ENCODE results near the gene MRPL12. TPM values are rescaled to one million over a fixed set of nuclear protein-coding genes. Genes with fewer than 3 reads are reported as not detected.

MRPL12 gene
- total RNA-seq = 10 to 100 TPM; 23.8 to 25.9 TPM
- 10 to 100 TPM; 48.0 to 60.2 (median 48.0) TPM for polyA plus RNA-seq
- total RNA-seq = 0.89 to 10.6 (median 2.1) reads per million in 6 experiments

- Mint-ChIP-seq H3K4me3 (peak within 1 kb of the TSS; percentile 85 to 92 (median 90)), H3K36me3 (peaks cover 0 to 47% (median 3%) of the 10 kb centered on the region in 3 donors), H3K27me3 (no peaks in the 10 kb centered on the region), H3K9me3 (no peaks in the 10 kb centered on the region), H3K27ac (peak within 1 kb of the TSS; percentile 78 to 97 (median 95)), H3K4me1 (peaks cover 7 to 44% (median 30%) of the 10 kb centered on the region in 4 donors)
- POLR2A ChIA-PET = interaction anchor here (0.6 to 4.6 kb wide), 16 partner anchors 10 to 569 kb away, joined by 3 to 75 read pairs (median 5); partner anchors contain the start of genes ACTG1, ARHGDIA, ARL16 and CCDC137
- peak; percentile 89 to 92 for ATAC-seq
- DNase-seq = peak; percentile 76 to 92 (median 84)
Observed at GRCh38 chr17:81702934-81703746, at the start of gene MRPL12. MRPL12 (plus strand) TSS chr17:81703367; CDS start chr17:81703502, 135 bp downstream.

DNA sequence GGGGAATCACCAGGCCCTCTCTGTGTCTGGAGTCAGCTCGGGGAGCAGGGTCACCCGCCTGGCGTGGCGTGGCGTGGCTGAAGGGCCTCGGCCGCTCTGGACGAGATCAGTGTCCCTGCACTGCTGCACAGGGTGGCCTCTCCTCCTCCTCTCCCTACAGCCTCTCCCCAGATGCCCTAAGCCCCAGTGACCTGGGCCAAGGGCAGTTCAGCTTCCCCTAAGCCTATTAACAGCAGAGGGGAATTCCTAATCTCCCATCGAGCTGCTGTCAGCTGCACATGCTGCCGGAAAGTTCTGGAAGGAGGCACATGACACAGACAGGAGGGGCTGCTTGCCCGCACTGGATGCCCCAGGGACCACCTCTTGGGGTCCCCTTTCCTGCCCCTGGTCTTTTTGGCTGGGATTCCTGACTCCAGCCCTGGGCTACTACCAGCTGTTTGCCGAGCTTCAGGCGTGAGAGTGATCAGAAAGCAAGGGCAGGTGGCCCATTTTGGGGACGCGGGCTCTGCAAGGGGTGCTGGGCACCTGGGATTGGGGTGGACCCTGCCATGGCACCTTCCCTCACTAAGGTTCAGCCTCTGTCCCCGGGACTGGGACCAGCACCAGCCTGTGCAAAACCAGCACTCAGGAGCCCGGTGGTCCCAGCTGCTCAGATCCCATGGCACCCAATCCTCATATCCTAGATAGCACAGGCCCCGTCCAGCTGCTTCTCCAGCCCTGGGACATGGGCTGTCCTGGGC, 47.6 kb upstream of the MRPL12 start:
- peaks cover 0 to 2% (median 0%) of the 10 kb centered on the region in 9 donors for H3K9me3 Mint-ChIP-seq
- ATAC-seq (no peak), DNase-seq (no peak)
- no peaks in the 10 kb centered on the region for H3K36me3 Mint-ChIP-seq
- POLR2A ChIA-PET = interaction anchor here (0.8 to 1.5 kb wide), 3 partner anchors 10 to 48 kb away, joined by 3 to 5 read pairs (median 3); partner anchors contain the start of genes CCDC137, MRPL12 and OXLD1
- peaks cover 7 to 29% (median 20%) of the 10 kb centered on the region in 4 donors for H3K4me1 Mint-ChIP-seq
- no peak overlapping the region for H3K27ac Mint-ChIP-seq
- peaks cover 2 to 13% (median 4%) of the 10 kb centered on the region in 5 donors for H3K27me3 Mint-ChIP-seq
- no peak overlapping the region for H3K4me3 Mint-ChIP-seq

GRCh38 chr17:81656118-81656743, 46.9 kb upstream of the MRPL12 start, which contains the start of gene PDE6G:
PDE6G (minus strand) TSS chr17:81656542; CDS start chr17:81653305, 3,237 bp downstream.
- POLR2A ChIA-PET = interaction anchor here (0.8 to 1.5 kb wide), 3 partner anchors 9 to 47 kb away, joined by 3 to 5 read pairs (median 3); partner anchors contain the start of genes CCDC137, MRPL12 and OXLD1
- Mint-ChIP-seq H3K36me3 (no peaks in the 10 kb centered on the region), H3K9me3 (peaks cover 0 to 2% (median 0%) of the 10 kb centered on the region in 9 donors), H3K27me3 (peaks cover 2 to 9% (median 4%) of the 10 kb centered on the region in 5 donors), H3K4me3 (peak within 1 kb of the TSS in 1 of 10 donors; percentile 6), H3K4me1 (peaks cover 7 to 29% (median 21%) of the 10 kb centered on the region in 4 donors), H3K27ac (peak within 1 kb of the TSS in 2 of 10 donors; percentile 56 to 59)
- ATAC-seq (no peak), DNase-seq (no peak)

DNA sequence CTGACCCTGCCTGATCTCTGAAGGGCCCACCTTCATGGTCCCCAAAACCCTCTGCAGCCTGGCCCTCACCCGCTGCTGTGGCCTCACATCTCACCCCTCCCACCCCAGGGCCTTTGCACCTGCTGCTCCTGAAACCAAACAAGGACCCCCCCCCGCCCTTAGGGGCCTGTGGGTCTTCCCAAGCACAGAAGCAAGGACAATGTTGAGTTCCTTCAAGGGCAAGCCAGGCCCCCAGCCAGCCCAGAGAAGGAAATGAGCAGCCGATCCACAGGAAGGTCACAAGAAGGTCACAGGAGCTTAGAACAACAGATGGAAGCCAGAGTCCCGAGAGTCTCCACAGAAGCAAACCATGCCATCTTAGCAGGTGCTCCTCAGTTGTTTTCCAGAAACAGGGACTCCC, 46.3 kb upstream of the MRPL12 start:
- POLR2A ChIA-PET = interaction anchor here (1.1 to 1.5 kb wide), 2 partner anchors 9 to 46 kb away, joined by 3 to 5 read pairs; partner anchors contain the start of gene MRPL12
- Mint-ChIP-seq H3K36me3 (no peaks in the 10 kb centered on the region), H3K9me3 (peaks cover 0 to 2% (median 0%) of the 10 kb centered on the region in 9 donors), H3K27ac (peak overlapping the region in 2 of 10 donors; percentile 56 to 59), H3K4me1 (peaks cover 5 to 28% (median 20%) of the 10 kb centered on the region in 4 donors), H3K27me3 (peaks cover 1 to 4% (median 2%) of the 10 kb centered on the region in 5 donors), H3K4me3 (peak overlapping the region in 1 of 10 donors; percentile 6)
- no peak for DNase-seq
- no peak for ATAC-seq

- DNase-seq (no peak), ATAC-seq (no peak)
- H3K27ac Mint-ChIP-seq = peak overlapping the region in 1 of 10 donors; percentile 37
- H3K27me3 Mint-ChIP-seq = no peaks in the 10 kb centered on the region
- no peak overlapping the region for H3K4me3 Mint-ChIP-seq
- H3K9me3 Mint-ChIP-seq = no peaks in the 10 kb centered on the region
- no peaks in the 10 kb centered on the region for H3K36me3 Mint-ChIP-seq
- POLR2A ChIA-PET = interaction anchor here (0.6 to 0.7 kb wide), 2 partner anchors 80 to 150 kb away, joined by 3 to 4 read pairs; no protein-coding TSS in a partner anchor
- peaks cover 2 to 25% (median 15%) of the 10 kb centered on the region in 4 donors for H3K4me1 Mint-ChIP-seq
Observed at GRCh38 chr17:81659038-81659437, 44.1 kb upstream of the MRPL12 start.

DNA sequence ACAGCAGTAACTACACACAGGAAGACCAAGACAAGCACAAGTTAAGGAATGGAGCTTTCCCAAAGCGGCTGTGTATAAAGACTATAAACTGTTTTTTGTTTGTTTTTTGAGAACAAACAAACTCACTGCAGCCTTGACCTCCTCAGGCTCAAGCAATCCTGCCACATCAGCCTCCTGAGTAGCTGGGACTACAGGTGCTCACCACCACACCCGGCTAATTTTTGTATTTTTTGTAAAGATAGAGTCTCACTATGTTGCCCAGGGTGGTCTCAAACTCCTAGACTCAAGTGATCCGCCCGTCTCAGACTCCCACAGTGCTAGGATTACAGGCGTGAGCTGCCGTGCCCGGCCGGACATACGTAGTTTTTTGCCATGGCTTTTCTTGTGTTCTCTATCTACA, 42.7 kb upstream of the MRPL12 start:
- POLR2A ChIA-PET = no interaction called here
- H3K4me1 Mint-ChIP-seq = peaks cover 4 to 32% (median 17%) of the 10 kb centered on the region in 4 donors
- no peak for ATAC-seq
- peaks cover 0 to 3% (median 0%) of the 10 kb centered on the region in 3 donors for H3K36me3 Mint-ChIP-seq
- peak overlapping the region in 4 of 10 donors; percentile 14 to 74 (median 42) for H3K27ac Mint-ChIP-seq
- H3K9me3 Mint-ChIP-seq = no peaks in the 10 kb centered on the region
- H3K4me3 Mint-ChIP-seq = no peak overlapping the region
- H3K27me3 Mint-ChIP-seq = no peaks in the 10 kb centered on the region
- DNase-seq = no peak

- H3K27me3 Mint-ChIP-seq = peaks cover 0 to 1% (median 0%) of the 10 kb centered on the region in 5 donors
- ATAC-seq = no peak
- POLR2A ChIA-PET = interaction anchor here (0.6 to 7.6 kb wide), 5 partner anchors 8 to 221 kb away, joined by 4 to 80 read pairs (median 7); partner anchors contain the start of genes ARL16, HGS, NPLOC4 and TSPAN10
- H3K9me3 Mint-ChIP-seq = no peaks in the 10 kb centered on the region
- peaks cover 0 to 3% (median 0%) of the 10 kb centered on the region in 3 donors for H3K36me3 Mint-ChIP-seq
- peak overlapping the region in 7 of 10 donors; percentile 43 to 98 (median 71) for H3K27ac Mint-ChIP-seq
- no peak overlapping the region for H3K4me3 Mint-ChIP-seq
- H3K4me1 Mint-ChIP-seq = peaks cover 9 to 37% (median 25%) of the 10 kb centered on the region in 4 donors
- DNase-seq = no peak
Observed at GRCh38 chr17:81662002-81662401, 41.2 kb upstream of the MRPL12 start.

GRCh38 chr17:81664051-81664470, 39.1 kb upstream of the MRPL12 start:
- peaks cover 0 to 13% (median 3%) of the 10 kb centered on the region in 3 donors for H3K36me3 Mint-ChIP-seq
- H3K4me3 Mint-ChIP-seq = peak overlapping the region in 2 of 10 donors; percentile 10 to 40
- ATAC-seq (no peak), DNase-seq (no peak)
- peak overlapping the region in 6 of 10 donors; percentile 13 to 81 (median 42) for H3K27ac Mint-ChIP-seq
- H3K4me1 Mint-ChIP-seq = peaks cover 16 to 51% (median 39%) of the 10 kb centered on the region in 4 donors
- no peaks in the 10 kb centered on the region for H3K9me3 Mint-ChIP-seq
- POLR2A ChIA-PET = interaction anchor here (0.8 to 7.6 kb wide), 4 partner anchors 20 to 425 kb away, joined by 3 to 80 read pairs (median 5); partner anchors contain the start of genes ARL16, HGS, NDUFAF8 and TEPSIN
- peaks cover 0 to 1% (median 0%) of the 10 kb centered on the region in 5 donors for H3K27me3 Mint-ChIP-seq

DNA sequence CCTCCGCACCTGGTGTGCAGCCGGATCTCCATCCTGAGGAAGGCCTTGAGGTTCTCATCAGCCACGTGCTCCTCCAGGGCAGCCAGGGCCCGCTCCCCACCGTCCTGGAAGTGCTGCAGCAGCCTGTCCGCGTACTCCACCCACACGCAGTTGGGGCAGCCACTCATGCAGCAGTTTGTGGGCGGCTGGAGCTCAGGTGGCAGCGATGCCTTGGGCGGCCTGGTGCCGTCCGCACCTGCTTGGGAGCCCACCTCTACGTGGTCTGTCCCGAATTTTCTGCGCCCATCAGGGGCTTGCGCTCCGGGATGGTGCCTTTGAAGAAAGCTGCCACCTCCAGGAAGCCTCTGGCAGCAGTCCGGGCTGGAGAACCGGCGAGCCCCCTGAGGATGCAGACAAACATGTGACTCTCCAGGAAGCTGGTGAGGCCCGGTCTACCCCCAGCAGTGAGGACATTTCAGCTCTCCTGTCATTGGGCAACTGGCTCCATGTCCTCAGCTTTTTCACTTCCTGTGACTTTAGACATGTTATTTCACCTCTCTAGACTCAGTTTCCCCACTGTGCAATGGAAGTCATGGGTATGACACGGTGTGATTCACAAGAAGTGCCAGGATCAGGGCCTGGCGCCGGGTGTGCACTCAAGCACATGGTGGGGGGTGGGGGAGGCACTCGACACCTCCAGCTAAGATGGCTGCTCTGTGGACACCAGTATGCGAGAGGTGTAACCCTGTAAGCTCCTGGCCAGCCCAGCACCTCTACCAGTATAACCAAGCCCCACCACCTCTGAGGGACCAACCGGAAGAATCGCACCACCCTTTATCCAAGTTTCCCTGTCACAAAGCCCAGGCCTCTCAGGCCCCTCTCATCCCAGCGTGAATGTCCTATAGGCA, 37.7 kb upstream of the MRPL12 start:
- peak in 1 of 2 donors; percentile 13 for ATAC-seq
- Mint-ChIP-seq H3K27ac (peak overlapping the region; percentile 89 to 98 (median 96)), H3K9me3 (no peaks in the 10 kb centered on the region), H3K4me1 (peaks cover 16 to 58% (median 39%) of the 10 kb centered on the region in 4 donors), H3K4me3 (peak overlapping the region; percentile 82 to 98 (median 94)), H3K36me3 (peaks cover 0 to 27% (median 3%) of the 10 kb centered on the region in 3 donors), H3K27me3 (peaks cover 0 to 1% (median 0%) of the 10 kb centered on the region in 5 donors)
- POLR2A ChIA-PET = interaction anchor here (0.6 to 7.6 kb wide), 13 partner anchors 9 to 1211 kb away, joined by 3 to 80 read pairs (median 4); partner anchors contain the start of genes ARL16, FAAP100, HGS and MRPL12
- peak in 2 of 10 donors; percentile 30 to 36 for DNase-seq

GRCh38 chr17:81666092-81666341, 37.1 kb upstream of the MRPL12 start:
- Mint-ChIP-seq H3K27me3 (peaks cover 0 to 1% (median 0%) of the 10 kb centered on the region in 5 donors), H3K4me3 (peak overlapping the region; percentile 82 to 98 (median 94)), H3K36me3 (peaks cover 0 to 29% (median 3%) of the 10 kb centered on the region in 3 donors), H3K27ac (peak overlapping the region; percentile 89 to 98 (median 96)), H3K9me3 (no peaks in the 10 kb centered on the region), H3K4me1 (peaks cover 16 to 58% (median 39%) of the 10 kb centered on the region in 4 donors)
- ATAC-seq (peak; percentile 13 to 35), DNase-seq (peak in 1 of 10 donors; percentile 28)
- POLR2A ChIA-PET = interaction anchor here (0.7 to 7.6 kb wide), 13 partner anchors 9 to 195 kb away, joined by 3 to 80 read pairs (median 4); partner anchors contain the start of genes ARL16, FAAP100, HGS and MRPL12
